ENCODE measurements around the gene EIF4E2.

EIF4E2 gene

DNA sequence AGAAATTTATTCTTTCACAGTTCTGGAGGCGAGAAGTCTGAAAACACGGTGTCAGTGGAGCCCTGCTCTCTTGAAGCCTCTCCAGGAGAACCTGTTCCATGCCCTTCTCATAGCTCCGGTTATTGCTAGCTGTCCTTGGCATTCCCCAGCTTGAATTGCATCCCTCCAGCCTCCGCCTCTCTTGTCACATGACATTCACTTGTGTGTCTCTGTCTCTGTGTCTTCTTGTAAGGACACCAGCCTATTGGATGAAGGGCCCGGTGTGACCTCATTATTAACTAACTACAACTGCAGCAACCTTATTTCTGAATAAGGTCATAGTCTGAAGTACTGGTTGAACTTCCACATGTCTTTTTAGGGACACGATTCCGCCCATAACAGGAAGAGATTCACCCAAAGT lies 34.9 kb upstream of the EIF4E2 start:
- TF ChIP-seq, protein P1, sequence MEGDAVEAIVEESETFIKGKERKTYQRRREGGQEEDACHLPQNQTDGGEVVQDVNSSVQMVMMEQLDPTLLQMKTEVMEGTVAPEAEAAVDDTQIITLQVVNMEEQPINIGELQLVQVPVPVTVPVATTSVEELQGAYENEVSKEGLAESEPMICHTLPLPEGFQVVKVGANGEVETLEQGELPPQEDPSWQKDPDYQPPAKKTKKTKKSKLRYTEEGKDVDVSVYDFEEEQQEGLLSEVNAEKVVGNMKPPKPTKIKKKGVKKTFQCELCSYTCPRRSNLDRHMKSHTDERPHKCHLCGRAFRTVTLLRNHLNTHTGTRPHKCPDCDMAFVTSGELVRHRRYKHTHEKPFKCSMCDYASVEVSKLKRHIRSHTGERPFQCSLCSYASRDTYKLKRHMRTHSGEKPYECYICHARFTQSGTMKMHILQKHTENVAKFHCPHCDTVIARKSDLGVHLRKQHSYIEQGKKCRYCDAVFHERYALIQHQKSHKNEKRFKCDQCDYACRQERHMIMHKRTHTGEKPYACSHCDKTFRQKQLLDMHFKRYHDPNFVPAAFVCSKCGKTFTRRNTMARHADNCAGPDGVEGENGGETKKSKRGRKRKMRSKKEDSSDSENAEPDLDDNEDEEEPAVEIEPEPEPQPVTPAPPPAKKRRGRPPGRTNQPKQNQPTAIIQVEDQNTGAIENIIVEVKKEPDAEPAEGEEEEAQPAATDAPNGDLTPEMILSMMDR (conservative IDR thresholded peaks at IDR 0.05; ENCODE audit: low read length), result no peak
- no peak for DNase-seq (ENCODE audit: low read depth)
- no peak overlapping the region for H3K4me3 ChIP-seq (ENCODE audit: low read length)

DNA sequence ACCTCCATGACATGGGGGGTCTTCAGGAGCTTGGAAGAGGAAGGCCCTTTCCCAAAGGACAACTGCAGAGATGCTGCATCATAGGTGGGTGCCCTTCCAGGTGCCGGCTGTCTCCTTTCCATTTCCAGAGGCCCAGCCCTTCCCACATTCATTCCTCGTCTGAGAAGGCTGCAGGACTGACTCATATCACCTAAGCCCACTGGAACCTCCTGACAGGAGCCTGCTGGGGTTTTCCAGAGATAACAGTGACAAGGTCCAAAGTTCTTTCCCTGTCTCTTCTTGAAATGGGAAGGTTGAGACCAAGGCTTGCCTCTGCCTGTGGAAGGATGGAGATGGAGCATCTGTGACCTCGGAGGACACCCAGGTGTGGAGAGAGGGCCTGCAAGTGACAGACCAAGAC lies 33.9 kb upstream of the EIF4E2 start:
- TF ChIP-seq, protein P1 (conservative IDR thresholded peaks at IDR 0.05; ENCODE audit: low read length), result no peak
- DNase-seq (ENCODE audit: low read depth), result no peak
- H3K4me3 ChIP-seq (ENCODE audit: low read length), result no peak overlapping the region

GRCh38 chr2:232518844-232519243 lies 31.6 kb upstream of the EIF4E2 start:
- no peak for DNase-seq (ENCODE audit: low read depth)
- H3K4me3 ChIP-seq (ENCODE audit: low read length), result no peak overlapping the region
- TF ChIP-seq, protein P1 (conservative IDR thresholded peaks at IDR 0.05; ENCODE audit: low read length), result no peak

- H3K4me3 ChIP-seq (ENCODE audit: low read length), result no peak within 1 kb of the TSS
- TF ChIP-seq, protein P1 (conservative IDR thresholded peaks at IDR 0.05; ENCODE audit: low read length), result no peak
- DNase-seq (ENCODE audit: low read depth), result no peak
Measured at GRCh38 chr2:232519581-232520438, 30.7 kb upstream of the EIF4E2 start, which contains the start of gene PRSS56. Gene PRSS56, plus strand, starts transcription at chr2:232520388. Its CDS starts 211 bp downstream, at chr2:232520599.

- TF ChIP-seq, protein P1 (conservative IDR thresholded peaks at IDR 0.05; ENCODE audit: low read length), result no peak
- no peak overlapping the region for H3K4me3 ChIP-seq (ENCODE audit: low read length)
- DNase-seq (ENCODE audit: low read depth), result no peak
Measured at GRCh38 chr2:232520489-232520888, 30.0 kb upstream of the EIF4E2 start.

DNA sequence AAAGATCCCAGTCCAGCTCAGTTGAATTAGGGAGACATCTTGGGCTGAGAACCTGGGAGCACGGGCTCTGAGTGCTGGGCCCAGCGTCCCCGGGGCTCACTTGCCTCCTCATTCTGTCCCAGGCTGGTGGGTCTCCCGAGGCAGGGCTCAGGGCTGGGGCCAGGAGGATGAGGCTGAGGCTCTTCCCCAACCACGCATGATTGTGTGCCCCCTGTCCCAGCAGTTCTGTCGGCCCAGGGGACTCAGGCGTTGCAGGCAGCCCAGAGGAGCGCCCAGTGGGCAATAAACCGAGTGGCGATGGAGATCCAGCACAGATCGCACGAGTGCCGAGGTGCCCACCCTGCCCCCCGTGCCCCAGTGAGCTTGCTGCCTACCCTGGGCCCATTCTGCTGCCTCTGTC lies 29.4 kb upstream of the EIF4E2 start:
- no peak for DNase-seq (ENCODE audit: low read depth)
- no peak overlapping the region for H3K4me3 ChIP-seq (ENCODE audit: low read length)
- TF ChIP-seq, protein P1 (conservative IDR thresholded peaks at IDR 0.05; ENCODE audit: low read length), result no peak
